Urinary bladder (tissue), 4 donors: ENCODE results near the gene LITAF. TPM values are rescaled to one million over a fixed set of nuclear protein-coding genes. Genes with fewer than 3 reads are reported as not detected.

ENCODE experiments used
- DNase-seq: peaks from one replicate; pipeline ENCODE4 v3.0.0-alpha.2; 2015; ENCODE audit errors: extremely low spot score
- H3K27ac ChIP-seq: one replicate; pipeline ENCODE4 v1.5.1; 2013; ENCODE audit warnings: low read depth, mild to moderate bottlenecking, moderate library complexity
- H3K36me3 ChIP-seq: one replicate; pipeline ENCODE4 v1.6.1; 2013; ENCODE audit warnings: mild to moderate bottlenecking, moderate library complexity; ENCODE audit not compliant: insufficient read depth
- H3K4me1 ChIP-seq: one replicate; pipeline ENCODE4 v1.6.1; 2013; ENCODE audit warnings: mild to moderate bottlenecking, moderate library complexity; ENCODE audit not compliant: insufficient read depth
- H3K4me3 ChIP-seq: one replicate; pipeline ENCODE4 v1.5.1; 2013; ENCODE audit warnings: low read depth, low read length
- WGBS: extraction: QIAGEN DNeasy Blood & Tissue Kit; methylation state at CpG from one replicate; pipeline ENCODE4 v1.1.7; 2013; 5-methylcytosine and 5-hydroxymethylcytosine counted together
- polyA plus RNA-seq: library from polyadenylated mRNA; stranded (reverse); fragments of 200-250 nt; gene quantifications from one replicate; pipeline ENCODE4 v1.2.3, GENCODE V29; 2013
- total RNA-seq: library from RNA; depleted of rRNA; stranded (reverse); fragments of >200 nt; gene quantifications from one replicate; pipeline ENCODE4 v1.2.3, GENCODE V29; 2014
- donor health status: healthy with polysubstance abuse.
- donor health status: healthy.

The LITAF gene
- 69.7 TPM for total RNA-seq
- polyA plus RNA-seq = 120 TPM

GRCh38 chr16:11586856-11587642 lies at the start of gene LITAF:
Gene LITAF, minus strand, starts transcription at chr16:11586919. Its CDS starts 30,189 bp downstream, at chr16:11556730.
- H3K27ac ChIP-seq = peak within 1 kb of the TSS; percentile 99
- peak within 1 kb of the TSS; percentile 99 for H3K4me3 ChIP-seq
- no peak for DNase-seq
- H3K4me1 ChIP-seq = no peaks in the 10 kb centered on the region
- WGBS = 3% methylated on average over 74 of the region's 74 CpGs
- H3K36me3 ChIP-seq = no peaks in the 10 kb centered on the region

DNA sequence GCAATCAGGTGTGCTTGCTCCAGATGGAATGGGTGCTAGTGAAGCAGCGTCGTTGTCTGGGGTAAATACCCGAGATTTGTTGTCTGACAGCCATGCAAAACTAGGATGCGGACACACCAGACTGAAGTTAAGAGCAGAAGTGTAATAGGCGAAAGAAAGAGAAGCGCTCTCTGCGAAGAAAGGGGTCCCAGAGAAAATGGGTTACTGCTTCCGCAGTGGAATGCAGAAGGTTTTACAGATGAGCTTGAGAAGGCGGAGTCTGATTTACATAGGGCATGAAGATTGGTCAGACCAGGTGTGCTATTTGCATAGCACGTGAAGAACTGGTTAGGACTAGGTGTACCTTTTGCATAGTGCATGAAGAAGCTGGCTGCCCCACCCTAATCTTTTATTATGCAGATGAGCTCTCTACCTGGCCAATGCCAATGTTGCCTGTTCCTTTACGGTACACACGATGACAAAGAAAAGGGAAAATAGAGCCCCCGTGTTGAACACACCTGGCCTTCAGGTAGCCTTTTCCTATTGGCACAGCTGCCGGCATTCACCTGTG lies 49.5 kb upstream of the LITAF start:
- Histone ChIP-seq H3K4me3 (no peak overlapping the region), H3K27ac (no peak overlapping the region), H3K4me1 (no peaks in the 10 kb centered on the region), H3K36me3 (no peaks in the 10 kb centered on the region)
- peak; percentile 74 for DNase-seq
- 64% methylated on average over 14 of the region's 14 CpGs for WGBS

DNA sequence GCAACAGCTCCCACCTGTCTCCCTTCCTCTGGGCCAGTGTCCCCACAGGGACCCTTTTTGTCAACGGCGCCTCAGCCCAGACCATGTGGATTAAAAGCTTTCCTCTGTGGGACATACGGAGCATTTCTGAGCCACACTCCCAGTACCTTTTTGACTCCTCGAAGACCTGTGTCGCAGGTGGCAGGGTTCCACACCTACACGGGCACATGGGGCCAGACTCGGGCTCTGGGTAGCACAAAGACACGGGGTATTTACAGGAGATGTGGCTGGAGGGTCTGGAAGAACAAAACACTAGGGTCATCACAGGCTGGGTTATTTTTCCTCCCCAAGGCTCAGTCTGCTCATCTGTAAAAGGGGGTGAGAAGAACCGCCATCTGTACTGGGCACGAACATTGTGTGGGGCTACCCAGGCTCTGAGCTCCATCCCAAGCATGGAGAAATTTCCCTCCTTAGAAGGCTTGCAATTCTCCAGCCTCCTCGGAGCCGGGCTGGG lies 49.0 kb upstream of the LITAF start:
- DNase-seq = no peak
- WGBS = 84% methylated on average over 12 of the region's 12 CpGs
- Histone ChIP-seq H3K36me3 (no peaks in the 10 kb centered on the region), H3K4me1 (no peaks in the 10 kb centered on the region), H3K27ac (no peak overlapping the region), H3K4me3 (no peak overlapping the region)

- 88% methylated on average over 10 of the region's 10 CpGs for WGBS
- no peak overlapping the region for H3K27ac ChIP-seq
- no peak for DNase-seq
- no peak overlapping the region for H3K4me3 ChIP-seq
- no peaks in the 10 kb centered on the region for H3K36me3 ChIP-seq
- H3K4me1 ChIP-seq = no peaks in the 10 kb centered on the region
Measured at GRCh38 chr16:11635113-11635652, 48.5 kb upstream of the LITAF start.

- H3K4me3 ChIP-seq = no peak overlapping the region
- no peak for DNase-seq
- H3K36me3 ChIP-seq = no peaks in the 10 kb centered on the region
- no peak overlapping the region for H3K27ac ChIP-seq
- H3K4me1 ChIP-seq = no peaks in the 10 kb centered on the region
- 83% methylated on average over 6 of the region's 6 CpGs for WGBS
Measured at GRCh38 chr16:11634312-11634711, 47.6 kb upstream of the LITAF start.

DNA sequence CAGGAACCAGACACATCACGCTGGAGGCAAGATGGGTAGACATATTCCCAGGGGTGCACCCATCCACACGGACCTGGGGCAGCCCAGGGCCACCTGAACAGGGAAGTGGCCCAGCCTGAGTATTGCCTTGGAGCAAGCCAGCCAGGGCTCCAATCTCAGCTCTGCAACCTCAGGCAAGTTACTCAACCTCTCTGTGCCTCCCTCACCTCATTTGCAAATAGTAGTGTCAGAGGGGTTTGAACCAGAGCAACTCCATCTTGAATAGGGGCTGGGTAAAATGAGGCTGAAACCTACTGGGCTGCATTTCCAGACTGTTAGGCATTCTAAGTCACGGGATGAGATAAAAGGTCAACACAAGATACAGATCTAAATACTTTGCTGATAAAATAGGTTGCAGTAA lies 46.4 kb upstream of the LITAF start:
- no peak for DNase-seq
- Histone ChIP-seq H3K4me3 (no peak overlapping the region), H3K4me1 (no peaks in the 10 kb centered on the region), H3K36me3 (no peaks in the 10 kb centered on the region), H3K27ac (no peak overlapping the region)
- WGBS = 63% methylated on average over 3 of the region's 3 CpGs

DNA sequence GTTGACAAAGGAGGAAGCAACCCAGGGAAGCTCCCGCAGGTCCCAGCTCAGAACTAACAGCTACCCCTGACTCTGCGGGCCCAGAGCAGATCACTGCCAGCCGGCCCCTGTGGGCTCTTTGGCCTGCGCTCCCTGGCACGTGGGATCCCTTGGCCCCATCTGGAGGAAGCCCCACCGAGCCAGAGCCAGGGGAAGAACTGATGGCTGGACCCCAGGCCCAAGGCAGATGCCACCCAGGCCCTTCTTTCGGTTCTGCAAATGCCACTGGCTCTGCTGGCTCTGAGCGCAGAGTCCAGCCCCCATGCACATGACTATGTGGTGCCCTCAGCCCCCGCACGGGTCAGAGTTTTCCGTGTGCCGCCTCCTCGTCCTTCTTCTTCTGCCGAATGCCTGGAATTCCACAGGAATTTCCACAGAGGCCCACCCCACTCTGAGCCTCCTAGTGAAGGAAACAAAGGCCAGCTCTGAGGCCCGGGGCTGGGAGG lies 45.8 kb upstream of the LITAF start:
- Histone ChIP-seq H3K4me1 (no peaks in the 10 kb centered on the region), H3K27ac (peak overlapping the region; percentile 13), H3K4me3 (no peak overlapping the region), H3K36me3 (no peaks in the 10 kb centered on the region)
- 25% methylated on average over 15 of the region's 15 CpGs for WGBS
- DNase-seq = no peak

GRCh38 chr16:11631214-11631613 lies 44.5 kb upstream of the LITAF start:
- DNase-seq = no peak
- 90% methylated on average over 7 of the region's 7 CpGs for WGBS
- no peaks in the 10 kb centered on the region for H3K4me1 ChIP-seq
- no peak overlapping the region for H3K27ac ChIP-seq
- H3K4me3 ChIP-seq = no peak overlapping the region
- H3K36me3 ChIP-seq = no peaks in the 10 kb centered on the region

DNA sequence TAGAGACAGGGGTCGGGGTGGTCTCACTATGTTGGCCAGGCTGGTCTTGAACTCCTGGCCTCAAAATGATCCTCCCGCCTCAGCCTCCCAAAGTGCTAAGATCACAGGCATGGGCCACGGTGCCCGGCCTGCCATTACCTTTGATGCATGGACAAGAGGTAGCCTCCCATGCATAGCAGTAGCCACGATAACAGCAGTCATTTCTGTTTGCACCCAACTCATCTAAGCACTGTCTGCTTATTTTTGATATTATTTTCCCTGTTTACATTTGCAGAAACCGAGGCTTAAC lies 44.0 kb upstream of the LITAF start:
- H3K36me3 ChIP-seq = no peaks in the 10 kb centered on the region
- no peaks in the 10 kb centered on the region for H3K4me1 ChIP-seq
- DNase-seq = no peak
- H3K4me3 ChIP-seq = no peak overlapping the region
- H3K27ac ChIP-seq = no peak overlapping the region
- WGBS = 93% methylated on average over 6 of the region's 6 CpGs

DNA sequence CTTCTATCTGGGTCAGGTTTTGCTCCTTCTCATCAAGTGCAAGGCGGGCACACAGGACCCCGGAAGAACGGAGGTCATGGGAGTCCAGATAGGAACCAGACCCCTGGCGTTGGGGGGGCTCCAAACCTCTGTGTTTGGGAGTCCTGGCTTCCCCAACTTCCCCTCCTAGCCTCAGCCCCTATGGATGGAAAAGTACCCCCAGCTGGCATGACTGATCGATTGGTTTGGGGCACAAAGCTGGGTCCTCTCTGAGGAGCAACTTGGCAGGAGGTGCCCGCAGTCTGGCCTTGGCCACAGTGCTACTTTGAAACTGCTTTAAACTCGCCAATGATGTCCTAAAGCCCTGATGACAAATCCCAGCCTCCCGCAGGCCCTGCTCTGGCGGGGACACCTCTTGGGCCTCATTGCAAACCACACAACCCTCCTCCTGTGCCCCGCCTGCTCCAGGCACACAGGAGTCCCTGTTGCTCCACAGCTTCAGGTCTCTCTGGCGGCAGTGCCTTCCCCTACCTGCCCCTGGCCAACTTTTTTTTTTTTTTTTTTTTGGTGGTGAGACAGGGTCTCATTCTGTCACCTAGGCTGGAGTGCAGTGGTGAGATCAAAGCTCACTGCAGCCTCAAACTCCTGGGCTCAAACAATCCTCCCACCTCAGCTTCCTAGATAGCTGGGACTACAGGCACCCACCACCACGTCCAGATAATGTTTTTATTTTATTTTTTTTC lies 43.5 kb upstream of the LITAF start:
- Histone ChIP-seq H3K36me3 (no peaks in the 10 kb centered on the region), H3K27ac (peak overlapping the region; percentile 53), H3K4me3 (no peak overlapping the region), H3K4me1 (no peaks in the 10 kb centered on the region)
- DNase-seq = no peak
- 77% methylated on average over 12 of the region's 12 CpGs for WGBS

DNA sequence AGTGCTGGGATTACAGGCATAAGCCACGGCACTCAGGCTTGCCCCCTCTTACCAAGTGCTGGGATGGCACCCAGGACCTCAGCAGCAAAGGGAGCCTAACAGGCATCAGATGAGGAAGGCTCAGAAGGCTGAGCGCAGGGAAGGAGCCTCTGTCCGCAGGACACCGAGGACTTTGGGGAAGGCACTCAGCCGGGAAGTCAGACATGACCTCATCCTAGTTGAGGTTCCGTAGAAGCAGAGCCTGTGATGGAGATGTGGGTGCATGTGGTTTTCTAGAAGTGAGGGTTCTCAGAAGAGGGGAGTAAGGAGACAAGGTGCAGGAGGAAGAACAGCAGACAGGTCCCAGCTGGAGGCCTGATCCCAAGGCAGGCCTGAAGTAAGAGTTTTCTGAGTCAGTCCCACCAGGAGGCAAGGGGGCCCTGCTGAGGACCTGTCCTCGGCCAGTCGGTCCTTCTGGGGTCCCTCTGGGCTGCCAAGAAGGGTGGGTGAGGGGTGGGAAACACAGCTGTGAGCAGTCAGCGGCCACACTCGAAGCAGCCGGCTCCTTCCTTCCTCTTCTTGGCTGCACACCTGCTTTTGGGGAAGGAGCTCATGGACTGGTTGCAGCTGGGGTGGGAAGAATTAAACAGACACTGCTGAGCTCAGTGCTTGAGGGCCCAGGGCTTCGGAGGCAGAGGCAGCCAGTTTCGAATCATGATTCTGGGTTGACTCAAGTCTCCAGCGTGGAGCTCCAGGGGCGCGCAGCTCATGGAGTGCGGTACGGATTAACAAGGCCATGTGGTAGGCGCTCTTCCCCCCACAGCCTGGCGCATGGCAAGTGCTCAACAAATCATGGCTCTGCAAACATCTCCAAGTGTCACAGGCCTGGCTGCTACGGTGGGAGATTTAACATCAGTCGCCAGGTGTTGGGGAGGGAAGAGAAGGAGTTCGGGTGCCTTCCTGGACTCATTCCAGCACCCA lies 42.6 kb upstream of the LITAF start:
- Histone ChIP-seq H3K4me1 (no peaks in the 10 kb centered on the region), H3K4me3 (no peak overlapping the region), H3K27ac (peak overlapping the region; percentile 53), H3K36me3 (no peaks in the 10 kb centered on the region)
- DNase-seq = no peak
- WGBS = 63% methylated on average over 23 of the region's 23 CpGs

GRCh38 chr16:11627822-11628457 lies 41.2 kb upstream of the LITAF start:
- DNase-seq = no peak
- Histone ChIP-seq H3K4me1 (no peaks in the 10 kb centered on the region), H3K4me3 (no peak overlapping the region), H3K36me3 (no peaks in the 10 kb centered on the region), H3K27ac (no peak overlapping the region)
- 57% methylated on average over 15 of the region's 15 CpGs for WGBS
